ENCODE results near the gene FERMT2.

FERMT2 gene

GRCh38 chr14:52860209-52860608 is 90.6 kb downstream of the FERMT2 start:
- no peak for DNase-seq

- DNase-seq: peak; percentile 52
These were observed 94.7 kb downstream of the FERMT2 start for GRCh38 chr14:52856139-52856538.

GRCh38 chr14:52853522-52853854 is 97.4 kb downstream of the FERMT2 start:
- no peak for DNase-seq

DNA sequence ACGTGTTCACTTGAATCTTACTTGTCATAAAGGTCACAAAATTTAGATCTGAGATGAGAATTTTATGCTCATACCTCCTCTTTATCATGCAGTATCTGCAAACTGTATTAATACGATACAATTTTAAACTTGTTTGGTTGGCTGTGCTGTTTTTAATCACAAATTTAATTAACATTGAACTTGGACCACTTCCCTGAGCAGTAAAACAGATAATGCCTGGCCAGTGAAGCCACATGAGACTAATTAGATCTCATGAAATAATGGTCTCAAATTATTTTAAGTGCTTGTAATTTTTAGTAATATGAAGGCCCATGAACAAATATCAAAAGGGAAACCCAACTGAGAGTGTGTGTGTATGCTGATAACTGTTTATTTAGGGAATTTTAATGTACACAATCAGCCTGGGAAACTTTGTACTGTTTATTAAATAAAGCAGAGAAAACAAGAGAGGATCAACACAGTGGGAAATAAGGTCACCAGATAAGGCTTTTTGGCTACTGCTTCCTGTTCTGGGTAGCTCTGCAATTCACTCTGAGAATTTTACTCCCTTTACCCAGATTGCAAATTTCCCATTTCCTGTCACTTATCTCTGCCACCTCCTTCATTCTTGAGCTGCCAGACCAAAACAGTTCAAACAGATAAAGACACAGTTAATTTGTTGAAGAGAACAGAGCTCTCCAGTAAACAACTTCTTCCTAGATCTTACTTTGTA is 97.9 kb downstream of the FERMT2 start:
- DNase-seq: no peak

DNA sequence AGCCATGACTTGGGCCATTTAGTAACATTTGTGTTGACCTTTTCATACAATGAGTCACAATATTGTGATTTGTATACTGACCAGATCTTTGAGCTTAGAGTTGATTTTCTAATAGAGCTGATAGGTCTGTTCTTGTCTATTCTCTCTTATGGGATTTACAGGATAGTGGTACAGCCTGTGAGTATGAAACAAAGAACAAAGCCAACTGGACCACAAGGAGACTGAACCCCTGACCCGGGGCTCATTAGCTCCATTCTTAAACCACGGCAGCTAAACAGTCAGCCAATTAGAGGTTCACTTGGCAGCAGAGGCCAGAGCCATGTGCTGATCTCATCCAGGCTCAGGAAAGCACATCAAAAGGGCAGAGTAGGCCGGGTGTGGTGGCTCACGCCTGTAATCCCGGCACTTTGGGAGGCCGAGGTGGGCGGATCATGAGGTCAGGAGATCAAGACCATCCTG is 100.4 kb downstream of the FERMT2 start:
- DNase-seq: no peak

DNA sequence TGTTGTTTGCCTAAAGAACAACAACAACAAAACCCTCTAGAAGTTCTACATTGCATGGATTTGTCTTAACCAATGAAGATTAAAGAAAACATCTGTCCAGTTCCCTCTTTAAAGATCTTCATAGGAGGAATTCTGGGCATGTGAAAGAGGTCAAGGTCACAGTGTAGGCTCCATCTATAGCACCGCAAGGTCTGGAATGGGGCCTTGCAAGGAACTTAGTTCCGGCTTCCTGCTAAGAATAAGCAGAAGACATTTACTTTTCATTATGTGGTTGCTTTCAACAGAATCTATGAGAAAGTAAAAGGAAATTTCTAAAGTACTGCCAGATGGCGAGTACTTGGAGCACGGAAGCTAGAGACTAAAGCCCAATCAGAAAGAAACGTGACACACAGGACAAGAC is 102.2 kb downstream of the FERMT2 start:
- DNase-seq: no peak

DNA sequence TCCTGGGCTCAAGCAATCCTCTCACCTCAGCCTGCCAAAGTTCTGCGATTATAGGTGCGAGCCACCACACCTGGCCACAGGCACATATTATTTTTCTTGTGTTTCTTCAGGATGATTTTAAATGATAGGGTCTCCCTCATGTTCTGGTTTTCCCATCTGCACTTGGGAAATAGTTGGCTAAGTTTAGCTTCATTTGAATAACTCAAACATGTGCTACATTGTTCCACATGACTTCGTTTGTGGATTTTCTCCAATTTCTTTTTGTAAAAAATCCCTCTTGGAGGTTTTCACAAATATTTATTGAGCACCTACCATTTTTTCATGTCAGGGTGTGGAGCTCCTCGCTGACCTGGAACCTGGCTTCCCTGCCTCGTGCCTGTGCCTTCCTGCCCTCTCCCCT is 104.3 kb downstream of the FERMT2 start:
- no peak for DNase-seq

GRCh38 chr14:52845081-52845480 is 105.8 kb downstream of the FERMT2 start:
- no peak for DNase-seq

GRCh38 chr14:52844262-52845060 is 106.4 kb downstream of the FERMT2 start:
- DNase-seq: no peak

DNA sequence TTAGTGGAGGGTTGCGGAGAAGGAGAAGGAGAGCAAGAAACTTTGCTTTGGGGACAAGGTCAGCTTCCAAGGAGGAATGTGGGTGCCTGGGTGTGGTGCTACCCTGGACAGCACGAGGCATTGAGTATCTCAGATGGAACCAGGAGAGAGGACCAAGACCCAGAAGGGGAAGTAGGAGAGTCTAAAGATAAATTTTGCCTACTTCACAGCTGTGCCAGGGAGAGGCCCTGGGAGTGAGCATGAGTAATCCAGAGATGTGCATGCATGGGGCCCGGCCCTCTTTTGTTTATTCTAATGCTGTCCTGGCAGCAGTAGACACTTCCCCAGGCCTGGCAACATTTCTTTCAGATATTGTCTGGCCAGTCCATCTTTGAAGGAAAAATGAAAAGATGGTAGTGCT is 110.0 kb downstream of the FERMT2 start:
- peak; percentile 51 for DNase-seq

- no peak for DNase-seq
These were observed 113.4 kb downstream of the FERMT2 start for GRCh38 chr14:52837451-52837850.

DNA sequence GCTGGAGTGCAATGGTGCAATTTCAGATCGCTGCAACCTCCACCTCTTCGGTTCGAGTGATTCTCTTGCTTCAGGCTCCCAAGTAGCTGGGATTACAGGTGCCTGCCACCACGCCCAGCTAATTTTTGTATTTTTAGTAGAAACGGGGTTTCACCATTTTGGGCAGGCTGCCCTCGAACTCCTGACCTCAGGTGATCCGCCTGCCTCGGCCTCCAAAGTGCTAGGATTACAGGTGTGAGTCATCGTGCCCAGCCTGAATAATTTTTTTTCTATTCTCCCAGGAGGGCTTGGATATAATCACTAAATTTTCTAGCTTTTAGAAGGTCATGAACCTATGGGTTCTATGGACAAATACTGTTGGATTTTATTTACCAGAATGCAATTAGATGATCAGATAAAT is 114.8 kb downstream of the FERMT2 start:
- DNase-seq: no peak

DNA sequence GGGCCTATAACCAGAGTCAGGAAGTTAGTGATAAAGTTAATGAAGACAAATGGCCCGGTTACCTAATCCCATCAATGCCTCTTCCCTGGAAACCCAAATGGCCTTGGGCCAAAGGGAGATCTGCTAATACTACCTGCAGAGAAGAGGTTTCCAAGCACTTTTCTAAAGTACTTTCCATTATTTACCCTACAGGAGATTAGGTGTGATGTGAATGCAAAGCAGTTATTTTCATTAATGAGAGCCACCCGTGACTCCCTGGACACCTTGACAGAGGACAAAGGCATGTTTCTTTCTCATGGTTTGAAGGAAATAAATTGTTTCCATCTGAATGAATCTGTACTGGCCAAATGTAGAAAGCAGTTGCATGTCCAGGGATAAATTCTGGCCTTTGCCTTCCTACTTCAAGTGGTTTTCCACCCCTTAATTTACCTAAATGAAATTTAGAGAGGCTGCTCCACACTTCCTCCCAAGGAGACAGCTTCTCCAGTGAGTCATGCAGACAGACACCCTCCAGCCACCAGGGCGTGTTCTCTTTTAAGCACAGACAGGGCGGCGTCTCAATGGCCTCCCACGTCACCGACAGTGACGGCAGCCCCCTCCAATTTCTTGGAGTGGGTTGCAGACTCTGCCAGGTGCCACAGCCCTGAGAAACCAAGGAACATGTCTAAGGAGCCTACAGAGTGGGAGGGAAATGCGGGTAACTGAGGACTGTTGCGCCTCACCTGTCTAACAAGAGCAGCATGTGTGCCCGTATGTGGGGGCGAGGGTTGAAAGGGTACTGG is 115.5 kb downstream of the FERMT2 start:
- peak; percentile 86 for DNase-seq

DNA sequence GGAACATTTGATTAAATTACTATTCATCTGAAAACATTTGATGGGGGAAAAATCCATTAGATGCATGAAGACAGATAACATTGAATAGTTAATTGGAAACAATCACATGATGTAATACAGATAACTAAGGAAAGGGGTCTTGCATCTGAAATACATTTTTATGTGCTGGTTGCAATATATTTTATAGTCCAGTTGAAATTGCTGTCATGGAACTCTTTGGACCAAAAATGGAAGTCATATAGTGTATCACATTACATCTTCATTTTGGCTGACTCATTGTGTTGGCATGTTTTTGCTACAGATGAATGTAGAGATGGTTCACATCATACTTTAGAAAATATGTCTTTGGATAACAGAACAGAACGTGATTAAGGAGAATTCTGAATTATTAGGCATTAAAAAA is 116.4 kb downstream of the FERMT2 start:
- peak; percentile 96 for DNase-seq

- no peak for DNase-seq
These were observed 117.0 kb downstream of the FERMT2 start for GRCh38 chr14:52833891-52834290.

DNA sequence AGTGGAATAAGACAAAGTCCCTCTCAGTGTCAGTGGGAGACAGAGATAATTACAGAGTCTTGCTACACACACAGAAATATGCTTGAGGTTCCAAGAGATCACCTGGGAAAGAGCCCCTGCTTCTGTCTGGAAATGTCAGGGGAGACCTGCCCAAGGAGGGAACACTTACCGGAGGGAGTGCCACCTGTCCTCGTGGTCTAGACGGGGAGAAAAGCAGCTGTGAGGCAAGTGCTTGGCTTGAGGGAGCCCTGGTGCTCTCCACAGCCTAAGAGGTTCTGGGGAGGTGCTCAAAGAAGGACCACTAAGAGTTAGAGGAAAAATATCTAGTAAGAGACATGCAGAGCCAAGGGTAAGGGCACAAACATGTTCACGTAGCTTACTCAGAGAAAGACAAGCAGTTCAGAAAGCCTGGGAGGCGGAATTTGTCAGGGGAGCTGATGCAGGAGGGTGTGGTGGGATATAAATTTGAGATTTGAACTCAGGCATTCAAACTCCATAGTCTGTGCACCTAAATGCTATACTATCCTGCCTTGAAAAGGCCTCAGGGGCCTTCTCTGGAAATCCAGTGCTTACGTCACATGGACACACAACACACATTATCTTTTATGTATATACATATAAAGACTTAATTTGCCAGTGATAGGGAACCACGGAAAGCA is 121.2 kb downstream of the FERMT2 start:
- no peak for DNase-seq

GRCh38 chr14:52827426-52827825 is 123.4 kb downstream of the FERMT2 start:
- DNase-seq: no peak

DNA sequence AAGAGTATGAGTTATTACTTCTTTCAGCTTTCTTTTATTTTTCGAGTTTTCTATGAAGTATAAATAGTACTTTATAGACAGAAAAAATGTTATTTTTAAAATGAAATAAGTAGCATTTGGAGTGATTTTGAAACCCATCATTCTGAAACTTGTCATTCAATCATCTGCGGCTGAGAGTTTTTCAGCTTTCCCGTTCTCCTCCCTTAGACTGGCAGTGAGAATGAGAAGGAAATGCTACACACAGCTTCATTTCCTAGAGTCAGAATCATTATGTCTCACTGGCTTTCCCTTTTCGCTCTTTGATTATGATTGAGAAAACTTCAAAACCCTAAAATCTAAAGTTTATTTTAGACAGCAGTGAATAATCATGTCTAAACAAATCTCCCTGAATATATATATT is 125.8 kb downstream of the FERMT2 start:
- DNase-seq: no peak

- peak; percentile 30 for DNase-seq
These were observed 126.4 kb downstream of the FERMT2 start for GRCh38 chr14:52824462-52824861.

GRCh38 chr14:52821805-52822250 is 129.0 kb downstream of the FERMT2 start:
- no peak for DNase-seq

GRCh38 chr14:52808101-52808500 is 142.7 kb downstream of the FERMT2 start:
- DNase-seq: no peak

Measured in fibroblast of skin of right biceps (primary cell).